Fibroblast of gingiva (primary cell): ENCODE measurements around the gene NRL.

Experiments
- DNase-seq: peaks from one replicate; pipeline ENCODE4 v3.0.0-alpha.2; 2011; ENCODE audit warnings: low read depth

Gene NRL

GRCh38 chr14:24144451-24144850 is 29.7 kb upstream of the NRL start:
- DNase-seq = no peak

GRCh38 chr14:24143511-24143910 is 28.8 kb upstream of the NRL start:
- peak; percentile 44 for DNase-seq

GRCh38 chr14:24141097-24141880 is 26.5 kb upstream of the NRL start, which contains the start of gene EMC9:
Gene EMC9 (minus strand): TSS chr14:24141591. CDS start chr14:24141304, 287 bp downstream.
- peak; percentile 98 for DNase-seq

DNA sequence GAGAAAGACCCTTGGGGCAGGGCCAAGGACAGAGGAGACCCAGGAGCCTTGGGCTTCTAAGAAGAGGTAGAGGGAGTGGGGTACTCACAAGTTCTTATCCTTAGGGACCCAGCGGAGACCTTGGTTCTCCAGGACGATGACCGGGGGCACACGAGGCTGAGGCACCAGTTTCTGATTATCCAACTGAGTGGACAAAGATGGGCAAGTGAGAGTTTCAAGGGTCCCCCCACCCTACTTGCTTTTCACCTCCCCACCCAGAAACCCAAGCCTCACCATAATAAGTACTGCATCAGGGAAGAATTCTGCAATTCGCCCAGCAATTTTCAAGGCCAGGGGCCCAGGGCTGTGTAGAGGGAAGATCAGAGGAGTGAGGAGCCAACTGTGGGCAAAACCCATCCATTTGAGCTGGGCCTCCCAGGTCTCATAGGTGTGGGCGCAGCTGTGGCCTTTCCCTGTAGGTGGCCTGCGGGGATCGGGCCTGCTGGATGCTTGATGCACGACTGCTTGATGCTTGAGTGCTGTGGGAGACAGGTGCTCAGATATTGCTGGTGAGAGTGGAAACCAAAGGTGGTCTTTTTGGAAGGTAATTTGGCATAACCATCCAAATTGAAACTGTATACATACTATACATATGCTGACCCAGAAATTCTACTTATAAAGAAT is 24.7 kb upstream of the NRL start:
- DNase-seq = no peak

DNA sequence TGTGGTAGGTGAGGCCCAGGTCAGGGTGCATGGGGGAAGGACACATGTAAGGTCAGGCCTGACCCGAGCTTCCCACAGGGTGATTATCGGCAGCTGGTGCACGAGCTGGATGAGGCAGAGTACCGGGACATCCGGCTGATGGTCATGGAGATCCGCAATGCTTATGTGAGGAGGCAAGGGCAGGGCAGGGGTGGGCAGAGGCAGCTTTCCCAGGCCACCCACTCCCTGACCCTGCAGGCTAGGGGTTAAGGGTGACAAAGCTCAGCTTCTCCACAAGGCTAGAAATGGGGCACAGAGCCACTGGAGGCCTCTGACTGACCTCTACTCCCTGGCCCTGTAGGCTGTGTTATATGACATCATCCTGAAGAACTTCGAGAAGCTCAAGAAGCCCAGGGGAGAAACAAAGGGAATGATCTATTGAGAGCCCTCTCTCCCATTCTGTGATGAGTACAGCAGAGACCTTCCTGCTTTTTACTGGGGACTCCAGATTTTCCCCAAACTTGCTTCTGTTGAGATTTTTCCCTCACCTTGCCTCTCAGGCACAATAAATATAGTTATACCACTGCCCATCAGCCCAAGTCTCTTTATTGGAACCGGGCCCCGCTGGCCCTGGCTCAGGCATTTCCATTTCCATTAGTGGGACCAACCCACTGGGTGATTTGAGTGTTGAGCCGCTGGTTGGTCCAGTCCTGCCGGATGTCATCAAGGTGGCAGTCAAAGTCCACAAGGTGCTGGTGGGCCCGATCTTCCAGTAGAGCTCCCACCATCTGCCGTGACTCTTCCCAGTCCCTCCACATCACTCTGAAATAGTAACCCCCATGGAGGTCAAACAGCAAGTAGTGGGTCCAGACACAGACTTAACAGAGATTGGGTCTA is 23.9 kb upstream of the NRL start:
- no peak for DNase-seq

DNA sequence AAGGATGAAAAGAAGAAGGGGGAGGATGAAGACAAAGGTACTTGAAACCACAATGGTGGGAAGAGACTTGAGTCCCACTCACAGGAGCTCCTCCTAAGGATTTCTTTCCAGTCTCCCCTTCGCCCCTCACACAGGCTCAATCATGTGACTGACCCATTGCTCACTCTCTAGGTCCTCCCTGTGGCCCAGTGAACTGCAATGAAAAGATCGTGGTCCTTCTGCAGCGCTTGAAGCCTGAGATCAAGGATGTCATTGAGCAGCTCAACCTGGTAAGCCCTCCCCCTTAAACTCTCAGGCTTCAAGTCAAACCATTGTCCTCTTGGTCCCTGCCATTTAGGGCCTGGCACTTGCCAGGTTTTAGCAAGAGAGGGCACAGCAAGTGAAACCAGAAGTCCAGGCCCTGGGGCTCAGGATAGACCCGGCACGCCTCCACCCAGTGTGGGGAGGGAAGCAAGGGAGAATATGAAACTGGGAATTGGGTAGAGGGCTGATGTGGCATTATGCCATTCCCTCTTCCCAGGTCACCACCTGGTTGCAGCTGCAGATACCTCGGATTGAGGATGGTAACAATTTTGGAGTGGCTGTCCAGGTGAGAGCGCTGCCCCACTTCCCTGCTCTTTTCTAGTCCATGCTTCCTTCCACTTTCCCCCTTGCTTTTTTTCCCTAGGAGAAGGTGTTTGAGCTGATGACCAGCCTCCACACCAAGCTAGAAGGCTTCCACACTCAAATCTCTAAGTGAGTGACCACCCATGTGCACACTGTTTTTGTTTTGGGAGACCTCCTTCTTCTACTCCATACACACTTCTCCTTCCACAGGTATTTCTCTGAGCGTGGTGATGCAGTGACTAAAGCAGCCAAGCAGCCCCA is 23.0 kb upstream of the NRL start:
- DNase-seq = no peak

DNA sequence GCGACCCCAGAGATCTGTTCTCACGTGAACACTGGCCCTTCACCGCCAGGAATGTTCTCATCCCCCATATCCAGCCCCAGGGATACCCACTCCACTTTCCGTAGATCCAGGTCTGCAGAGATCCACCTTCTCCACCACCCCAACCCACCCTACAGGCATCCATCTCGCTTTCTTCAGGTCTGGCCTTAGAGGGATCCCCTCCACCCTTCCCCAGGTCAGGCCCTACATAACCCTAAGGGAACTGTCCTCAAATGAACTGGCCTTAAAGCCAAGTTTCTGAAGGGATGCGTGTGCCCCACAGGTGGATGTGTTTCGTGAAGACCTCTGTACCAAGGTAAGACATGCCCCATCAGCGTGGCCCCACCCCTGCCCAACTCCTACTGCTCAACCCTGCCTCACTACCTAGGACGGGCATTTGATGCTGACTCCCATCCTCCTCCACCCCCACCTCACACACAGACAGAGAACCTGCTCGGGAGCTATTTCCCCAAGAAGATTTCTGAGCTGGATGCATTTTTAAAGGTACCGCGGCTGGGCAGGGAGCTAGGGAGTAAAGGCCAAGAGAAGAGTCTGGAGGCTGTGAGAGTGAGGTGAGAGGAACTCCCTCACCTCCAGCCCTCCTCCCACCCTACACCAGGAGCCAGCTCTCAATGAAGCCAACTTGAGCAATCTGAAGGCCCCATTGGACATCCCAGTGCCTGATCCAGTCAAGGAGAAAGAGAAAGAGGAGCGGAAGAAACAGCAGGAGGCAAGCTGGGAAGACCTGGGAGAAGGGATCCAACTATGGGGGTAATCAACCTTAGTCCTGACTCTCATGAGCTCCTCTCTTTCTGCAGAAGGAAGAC is 22.2 kb upstream of the NRL start:
- DNase-seq = no peak

DNA sequence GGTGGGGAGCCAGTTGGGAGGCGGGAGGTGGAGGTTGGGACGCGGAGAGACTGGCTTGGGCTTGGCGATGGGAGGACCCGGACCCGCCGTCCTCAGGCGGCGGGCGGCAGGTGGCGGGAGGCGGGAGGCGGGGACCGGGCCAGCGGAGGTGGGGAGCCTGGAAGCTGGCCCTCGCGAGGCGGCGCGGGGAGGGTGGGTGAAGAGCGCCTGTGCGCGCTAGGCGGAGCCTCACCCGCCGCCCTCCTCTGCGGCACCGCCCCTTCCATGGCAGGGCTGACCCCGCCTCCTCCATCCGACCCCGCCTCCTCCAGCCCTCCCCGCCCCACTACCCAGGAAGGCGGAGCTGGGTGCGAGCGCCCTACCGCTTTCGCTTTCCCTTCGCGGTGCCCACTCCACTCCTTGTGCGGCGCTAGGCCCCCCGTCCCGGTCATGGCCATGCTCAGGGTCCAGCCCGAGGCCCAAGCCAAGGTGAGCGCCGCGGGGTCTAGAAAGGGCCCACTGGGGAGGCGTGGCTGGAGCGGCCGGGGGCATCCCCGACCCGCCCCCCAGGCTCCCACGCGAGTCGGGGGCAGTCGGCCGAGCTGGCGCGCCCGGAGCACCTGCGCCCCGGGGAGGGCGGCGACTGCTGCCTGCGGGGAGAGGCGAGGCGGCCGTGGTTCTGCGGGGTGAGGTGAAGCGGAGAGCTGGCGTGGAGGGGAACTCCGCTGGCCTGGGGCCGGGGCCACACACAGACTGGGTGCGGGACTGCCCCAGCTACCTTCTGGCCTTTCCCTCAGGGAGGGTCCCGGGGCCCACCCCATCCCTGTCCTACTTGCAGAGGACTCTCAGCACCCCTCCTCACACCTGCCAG is 21.3 kb upstream of the NRL start, which contains the start of gene PSME1:
TSS of gene PSME1 (plus strand) at position 361 of the 850 bp plus-strand sequence. CDS start at position 430, 69 bp downstream.
- DNase-seq = peak; percentile 83

- no peak for DNase-seq
Observed at GRCh38 chr14:24135584-24135833, 20.8 kb upstream of the NRL start.

- no peak for DNase-seq
Observed at GRCh38 chr14:24133735-24134134, 19.0 kb upstream of the NRL start.

- no peak for DNase-seq
Observed at GRCh38 chr14:24132976-24133375, 18.2 kb upstream of the NRL start.

DNA sequence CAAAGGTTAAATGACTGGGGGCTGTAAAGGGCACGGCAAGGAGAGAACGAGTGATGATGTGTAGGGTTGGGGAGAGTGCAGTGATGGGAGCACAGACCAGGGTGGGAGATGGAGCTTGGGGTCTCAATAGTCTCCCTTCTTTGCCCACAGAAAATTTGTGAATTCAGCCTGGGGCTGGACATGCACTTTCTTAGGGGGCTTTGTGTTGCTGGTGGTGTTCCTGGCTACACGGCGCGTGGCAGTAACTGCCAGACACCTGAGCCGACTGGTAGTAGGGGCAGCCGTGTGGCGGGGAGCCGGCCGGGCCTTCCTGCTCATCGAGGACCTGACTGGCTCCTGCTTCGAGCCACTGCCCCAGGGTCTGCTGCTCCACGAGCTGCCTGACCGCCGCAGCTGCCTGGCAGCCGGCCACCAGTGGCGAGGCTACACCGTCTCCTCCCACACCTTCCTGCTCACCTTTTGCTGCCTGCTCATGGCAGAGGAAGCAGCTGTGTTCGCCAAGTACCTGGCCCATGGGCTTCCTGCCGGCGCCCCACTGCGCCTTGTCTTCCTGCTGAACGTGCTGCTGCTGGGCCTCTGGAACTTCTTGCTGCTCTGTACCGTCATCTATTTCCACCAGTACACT is 17.4 kb upstream of the NRL start:
- no peak for DNase-seq

DNA sequence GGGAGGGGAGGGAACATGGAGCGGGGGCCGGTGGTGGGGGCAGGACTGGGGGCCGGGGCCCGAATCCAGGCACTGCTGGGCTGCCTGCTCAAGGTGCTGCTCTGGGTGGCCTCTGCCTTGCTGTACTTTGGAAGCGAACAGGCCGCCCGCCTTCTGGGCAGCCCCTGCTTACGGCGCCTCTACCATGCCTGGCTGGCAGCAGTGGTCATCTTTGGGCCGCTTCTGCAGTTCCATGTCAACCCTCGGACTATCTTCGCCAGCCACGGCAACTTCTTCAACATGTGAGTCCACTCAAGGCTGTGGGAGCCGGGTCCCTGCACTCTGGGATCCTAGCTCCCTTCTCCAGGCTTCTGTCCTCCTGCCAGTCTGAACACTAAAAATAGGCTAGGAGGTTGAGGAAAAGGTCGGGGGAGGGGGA is 16.8 kb upstream of the NRL start:
- DNase-seq = no peak

- no peak for DNase-seq
Observed at GRCh38 chr14:24130717-24131548, 16.2 kb upstream of the NRL start.

DNA sequence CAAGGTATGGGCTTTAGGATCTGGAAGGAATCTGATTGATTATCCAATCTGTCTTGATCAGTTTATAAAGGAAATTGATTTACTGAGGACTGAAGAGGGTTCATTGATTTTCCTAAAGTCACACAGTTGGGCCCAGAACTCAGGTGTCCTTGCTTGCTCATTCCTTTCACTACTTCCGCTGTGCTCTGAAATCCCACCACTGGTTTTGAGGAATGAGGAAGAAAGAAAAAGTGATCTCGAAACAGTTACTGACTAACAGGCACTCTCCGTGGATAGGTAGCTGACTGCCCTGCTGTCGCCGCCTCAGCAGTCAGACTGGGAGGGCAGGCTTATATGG is 15.6 kb upstream of the NRL start, which contains the start of gene FITM1:
TSS of gene FITM1 (plus strand) at position 280 of the 337 bp plus-strand sequence. CDS start 905 bp downstream, outside the sequence.
- no peak for DNase-seq

GRCh38 chr14:24129410-24129998 is 14.8 kb upstream of the NRL start:
- no peak for DNase-seq

GRCh38 chr14:24127673-24128072 is 12.9 kb upstream of the NRL start:
- DNase-seq = no peak

- no peak for DNase-seq
Observed at GRCh38 chr14:24126939-24127338, 12.2 kb upstream of the NRL start.
